GM20000 (cell line): ENCODE results near the gene IL12B.
A peak's percentile ranks its signal among the peaks of the same experiment; 100 is the strongest.

ENCODE experiments used
- DNase-seq: peaks from one replicate; pipeline ENCODE4 v3.0.0; 2012; ENCODE audit warnings: low spot score
- TF ChIP-seq, protein P1 (sequence below): IDR thresholded peaks from 2 replicates; pipeline ENCODE4 v1.5.1; 2012; ENCODE audit warnings: mild to moderate bottlenecking, control low read depth; ENCODE audit errors: extremely low read depth, missing control alignments

Gene IL12B

DNA sequence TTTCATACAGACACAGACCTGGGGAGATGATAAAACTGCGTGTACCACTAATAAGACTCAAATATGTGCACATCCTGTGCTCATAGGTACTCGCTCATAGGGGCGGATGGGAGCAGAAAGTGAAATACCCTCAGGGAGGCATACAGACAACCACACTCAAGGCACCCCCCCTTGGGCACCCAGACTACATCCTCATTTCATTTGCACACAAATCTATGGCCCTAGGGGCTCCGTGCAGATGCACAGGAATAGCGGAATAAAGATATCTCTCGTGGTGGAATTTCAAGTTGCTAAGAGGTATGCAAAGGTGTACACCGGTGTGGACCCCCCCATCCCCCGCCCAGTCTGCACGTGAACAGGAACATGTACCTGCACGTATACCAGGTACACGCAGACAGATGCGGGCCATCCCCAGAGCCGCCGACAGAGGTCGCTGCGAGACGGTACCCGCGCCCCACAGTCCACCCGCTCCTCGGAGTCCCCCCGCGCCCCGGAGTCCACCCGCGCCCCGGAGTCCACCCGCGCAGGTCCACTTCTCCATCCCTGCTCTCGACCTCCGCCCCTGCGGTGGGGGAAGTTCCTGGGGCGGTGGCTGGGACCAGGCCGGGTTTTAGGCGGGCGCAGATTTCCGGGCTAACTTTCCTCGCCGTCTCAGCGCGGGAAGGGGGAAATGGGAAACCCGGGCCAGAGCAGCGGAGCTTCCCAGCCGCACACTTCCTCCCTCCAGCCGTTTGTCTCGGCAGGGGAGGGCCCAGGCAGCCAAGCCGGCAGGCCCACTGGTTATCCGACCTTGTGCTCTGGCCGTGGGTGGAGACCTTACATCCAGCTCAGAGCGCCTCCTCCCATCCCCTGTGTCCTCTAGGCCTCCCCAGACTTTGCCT is 1.0 kb upstream of the IL12B start:
- TF ChIP-seq, protein P1, sequence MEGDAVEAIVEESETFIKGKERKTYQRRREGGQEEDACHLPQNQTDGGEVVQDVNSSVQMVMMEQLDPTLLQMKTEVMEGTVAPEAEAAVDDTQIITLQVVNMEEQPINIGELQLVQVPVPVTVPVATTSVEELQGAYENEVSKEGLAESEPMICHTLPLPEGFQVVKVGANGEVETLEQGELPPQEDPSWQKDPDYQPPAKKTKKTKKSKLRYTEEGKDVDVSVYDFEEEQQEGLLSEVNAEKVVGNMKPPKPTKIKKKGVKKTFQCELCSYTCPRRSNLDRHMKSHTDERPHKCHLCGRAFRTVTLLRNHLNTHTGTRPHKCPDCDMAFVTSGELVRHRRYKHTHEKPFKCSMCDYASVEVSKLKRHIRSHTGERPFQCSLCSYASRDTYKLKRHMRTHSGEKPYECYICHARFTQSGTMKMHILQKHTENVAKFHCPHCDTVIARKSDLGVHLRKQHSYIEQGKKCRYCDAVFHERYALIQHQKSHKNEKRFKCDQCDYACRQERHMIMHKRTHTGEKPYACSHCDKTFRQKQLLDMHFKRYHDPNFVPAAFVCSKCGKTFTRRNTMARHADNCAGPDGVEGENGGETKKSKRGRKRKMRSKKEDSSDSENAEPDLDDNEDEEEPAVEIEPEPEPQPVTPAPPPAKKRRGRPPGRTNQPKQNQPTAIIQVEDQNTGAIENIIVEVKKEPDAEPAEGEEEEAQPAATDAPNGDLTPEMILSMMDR = peak; percentile 89
- peak; percentile 75 for DNase-seq

DNA sequence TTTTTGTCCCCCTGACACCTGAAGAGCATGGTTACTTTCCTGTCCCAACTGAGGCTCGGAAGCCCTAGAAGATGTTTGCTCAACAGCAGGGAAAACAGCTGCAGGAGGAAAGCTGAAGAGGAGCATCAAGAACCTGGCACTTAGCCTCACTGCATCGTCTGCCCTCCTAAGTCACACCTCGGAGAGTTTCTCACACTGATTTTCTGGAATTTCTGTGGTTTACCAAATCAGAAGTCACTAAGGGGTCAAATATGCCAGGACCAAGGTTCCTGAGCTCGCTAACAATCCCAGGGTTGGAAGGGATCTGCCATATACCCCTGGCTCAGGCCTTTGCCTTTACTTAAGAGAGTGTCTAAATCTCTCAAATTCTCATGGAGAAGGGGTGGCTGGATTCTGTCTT is 5.3 kb downstream of the IL12B start:
- no peak for DNase-seq
- TF ChIP-seq, protein P1 = no peak

DNA sequence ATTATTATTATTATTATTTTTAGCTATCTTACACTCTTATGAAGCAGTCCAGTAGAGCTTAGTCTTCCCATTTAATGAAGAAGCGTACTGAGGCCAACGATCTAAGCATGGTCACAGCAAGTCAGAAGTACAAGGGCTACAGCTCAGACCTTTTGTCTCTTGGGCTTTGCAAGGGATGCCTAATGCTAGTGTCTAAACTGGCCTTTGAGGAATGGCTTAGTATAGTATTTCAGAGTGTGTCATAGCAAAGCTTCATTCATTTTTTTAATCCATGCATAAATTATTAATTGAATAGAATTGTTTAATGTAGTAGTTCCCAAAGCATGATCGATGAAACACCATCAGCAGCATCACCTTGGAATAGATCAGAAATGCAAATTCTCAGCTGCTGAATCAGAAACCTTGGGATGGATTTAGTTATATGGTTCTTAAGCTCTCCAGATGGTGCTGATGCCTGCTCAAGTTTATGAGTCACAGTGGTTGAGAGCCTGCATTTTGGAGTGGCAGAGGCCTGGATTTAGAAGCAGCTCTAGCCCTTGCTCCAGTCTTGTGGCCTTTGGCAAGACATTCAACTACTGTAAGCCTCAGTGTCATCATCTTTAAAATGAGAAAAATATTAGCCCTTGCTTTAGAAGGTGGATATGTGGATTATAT is 6.1 kb downstream of the IL12B start:
- TF ChIP-seq, protein P1 = no peak
- no peak for DNase-seq

DNA sequence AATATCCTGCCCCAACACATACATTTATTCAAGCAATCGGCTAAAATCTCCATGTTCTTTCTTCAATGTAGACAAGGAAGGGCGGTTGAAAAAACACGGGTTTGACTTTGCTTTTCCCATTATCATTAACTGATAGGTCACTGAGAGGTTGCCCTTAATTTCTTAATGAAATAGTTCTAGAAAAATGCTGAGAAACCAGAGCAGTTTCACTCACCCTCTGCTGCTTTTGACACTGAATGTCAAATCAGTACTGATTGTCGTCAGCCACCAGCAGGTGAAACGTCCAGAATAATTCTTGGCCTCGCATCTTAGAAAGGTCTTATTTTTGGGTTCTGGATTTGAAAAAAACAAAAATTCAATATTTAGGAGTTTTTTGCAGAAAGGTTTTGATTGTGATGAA is 8.1 kb downstream of the IL12B start:
- no peak for DNase-seq
- TF ChIP-seq, protein P1 = no peak

DNA sequence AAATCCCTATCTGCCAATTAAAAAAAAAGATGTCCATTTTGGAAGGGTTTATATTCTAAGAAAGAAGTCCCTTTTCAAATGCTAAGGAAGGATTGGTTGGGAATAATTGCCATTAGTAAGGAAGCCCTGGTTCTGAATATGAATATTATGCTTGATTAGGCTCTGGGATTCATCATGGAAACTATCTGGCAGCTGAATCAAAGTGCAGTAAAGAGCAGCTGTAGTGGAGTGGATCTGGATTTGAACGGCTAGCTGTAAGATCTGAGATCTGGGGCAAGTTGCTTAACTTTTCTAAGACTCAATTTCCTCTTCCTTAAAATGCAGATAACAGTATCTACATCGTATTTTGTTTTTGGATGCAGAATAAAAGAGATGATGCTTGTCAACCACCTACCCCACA is 10.5 kb downstream of the IL12B start:
- TF ChIP-seq, protein P1 = no peak
- DNase-seq = no peak

DNA sequence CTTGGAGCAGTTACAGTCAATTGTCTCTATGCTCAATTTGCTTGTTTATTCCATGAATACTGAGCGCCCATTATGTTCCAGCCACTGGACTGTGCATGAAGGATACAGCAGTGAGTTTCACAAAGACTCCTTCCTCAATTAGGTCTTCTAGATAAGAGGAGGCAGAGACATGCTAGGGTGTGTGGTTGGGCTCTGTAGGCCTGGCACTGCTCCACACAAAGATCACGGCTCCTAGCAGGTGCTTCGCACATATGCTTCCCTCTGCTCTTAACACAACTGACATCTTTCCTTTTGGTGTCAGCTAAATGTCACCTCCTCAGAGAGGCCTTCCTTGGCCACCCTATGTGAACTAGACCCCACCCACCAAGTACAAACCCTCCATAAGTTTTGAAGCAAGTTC is 10.9 kb downstream of the IL12B start:
- DNase-seq = no peak
- TF ChIP-seq, protein P1 = no peak

DNA sequence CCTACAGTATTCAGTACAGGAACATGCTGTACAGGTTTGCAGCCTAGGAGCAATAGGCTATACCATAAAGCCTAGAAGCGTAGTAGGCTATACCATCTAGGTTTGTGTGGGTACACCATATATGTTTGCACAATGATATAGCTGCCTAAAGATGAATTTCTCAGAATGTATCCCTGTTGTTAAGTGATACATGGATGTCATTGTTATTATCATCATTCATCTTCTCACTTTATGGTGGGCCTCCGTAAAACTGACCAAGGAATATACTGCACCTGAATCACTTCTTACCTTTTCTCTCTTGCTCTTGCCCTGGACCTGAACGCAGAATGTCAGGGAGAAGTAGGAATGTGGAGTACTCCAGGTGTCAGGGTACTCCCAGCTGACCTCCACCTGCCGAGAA is 11.8 kb downstream of the IL12B start:
- no peak for DNase-seq
- TF ChIP-seq, protein P1 = no peak
